Heart left ventricle (tissue), 16 donors: ENCODE results near the gene CYP11A1. TPM values are rescaled to one million over a fixed set of nuclear protein-coding genes. Genes with fewer than 3 reads are reported as not detected.

Source experiments
- ATAC-seq, 4 donors: fragments of 200-7000 bp; cut with Tn5 transposase; one replicate each; pipeline ENCODE4 v1.9.1; 2020 to 2022; ENCODE audit warnings: moderate library complexity in 4 of 4, mild to moderate bottlenecking in 3 of 4, moderate number of reproducible peaks in 1 of 4
- DNase-seq, 5 donors: peaks; one replicate each; pipeline ENCODE4 v3.0.0-alpha.2; 2020
- H3K27ac ChIP-seq, 12 donors: fragments of 200-600 bp; sonication (generic) in 4 of 12; one replicate each; pipeline versions ENCODE4 v1.5.0 to v1.8.0; 2016 to 2022; ENCODE audit warnings: mild to moderate bottlenecking in 2 of 12
- H3K27me3 ChIP-seq, 9 donors: fragments of 200-600 bp; sonication (generic) in 2 of 9; one replicate each; pipeline versions ENCODE4 v1.5.1 to v1.8.0; 2016 to 2022; ENCODE audit warnings: mild to moderate bottlenecking in 3 of 9
- H3K36me3 ChIP-seq, 9 donors: fragments of 200-600 bp; sonication (generic) in 2 of 9; one replicate each; pipeline versions ENCODE4 v1.5.0 to v1.8.0; 2018 to 2022; ENCODE audit warnings: mild to moderate bottlenecking in 2 of 9
- H3K4me1 ChIP-seq, 12 donors: fragments of 200-600 bp; sonication (generic) in 4 of 12; one replicate each; pipeline versions ENCODE4 v1.5.0 to v1.8.0; 2016 to 2022; ENCODE audit warnings: mild to moderate bottlenecking in 3 of 12
- H3K4me3 ChIP-seq, 12 donors: fragments of 200-600 bp; sonication (generic) in 4 of 12; one replicate each; pipeline versions ENCODE4 v1.5.0 to v1.8.0; 2017 to 2022; ENCODE audit warnings: mild to moderate bottlenecking in 9 of 12, moderate library complexity in 4 of 12
- H3K9me3 ChIP-seq, 12 donors: fragments of 200-600 bp; sonication (generic) in 4 of 12; one replicate each; pipeline versions ENCODE4 v1.5.0 to v1.8.0; 2016 to 2022; ENCODE audit warnings: mild to moderate bottlenecking in 1 of 12
- CTCF ChIP-seq, 12 donors: fragments of 200-600 bp; sonication (generic) in 4 of 12; IDR thresholded peaks; one replicate each; pipeline versions ENCODE4 v1.5.0 to v1.8.0; 2018 to 2022; ENCODE audit warnings: antibody characterized with exemption in 12 of 12, mild to moderate bottlenecking in 5 of 12
- POLR2A ChIP-seq, 2 donors: fragments of 450-650 bp; IDR thresholded peaks; one replicate each; pipeline ENCODE4 v1.6.1; 2017; ENCODE audit warnings: antibody characterized with exemption in 2 of 2, mild to moderate bottlenecking in 2 of 2, moderate library complexity in 2 of 2
- WGBS, 4 donors: extraction: QIAGEN DNeasy Blood & Tissue Kit in 2 of 4; methylation state at CpG; one replicate each; pipeline versions ENCODE4 v1.1.5 to v1.1.7; 2013 to 2018; 5-methylcytosine and 5-hydroxymethylcytosine counted together
- intact Hi-C, 10 donors: fragments of 100-400 bp; cut with DNase I; formaldehyde crosslinking; loops; one replicate each; pipeline versions ENCODE4 v1.11.1 to v1.14.2; 2022
- polyA plus RNA-seq, 2 donors: library from polyadenylated mRNA; stranded (reverse); fragments of 200-250 nt; gene quantifications; one replicate each; pipeline ENCODE4 v1.2.3, GENCODE V29; 2013
- total RNA-seq, 9 donors: library from RNA; depleted of rRNA in 2 of 9; stranded (reverse); fragments of >200 nt in 2 of 9; fragmentation: NEBNext Ultra II Directional in 3 of 9; extraction: Animal tissue kit (Norgen Biotek cat#: 25700) in 3 of 9; gene quantifications; one replicate each; pipeline versions ENCODE4 v1.1.0 to v1.2.4, GENCODE V29; 2016 to 2023
- donor health status: ischemic (EF 13 %, LVEDD 7.1; RV severe dilation, severe dysfunction).
- donor health status: healthy with polysubstance abuse.
- donor health status: DM: no; HTN: yes; CAD: no.
- donor health status: DM: no; HTN: no; CAD: no.
- donor health status: ischemic (EF 25% LVEDD 6.9; RV normal size, moderate dysfunction).
- donor health status: ischemic (EF 25% LVEDD 5.7; RV mildly dilated, moderate dysfunction).
- donor health status: healthy.
- donor health status: DM: yes; HTN: yes; CAD: no.
- donor health status: ischemic (EF 35%, LVEDD 5.7; RV mildly dilated, moderate dysfunction).
- donor health status: nonischemic (EF 11% LVEDD 7.7; RV severe dilation, severe dysfunction).
- donor health status: DM: yes; HTN: yes; CAD: no.
- donor health status: PGD.
- donor health status: ischemic (EF 29% LVEDD 5.4; RV normal size, mild dysfunction).
- donor health status: nonischemic (EF 23%, LVEDD 6.1; RV moderate dilation, normal function).

Gene CYP11A1
- total and polyA plus RNA-seq, 11 donors = 0.07 to 3.4 (median 0.87) TPM

GRCh38 chr15:74408385-74408784 is 40.9 kb upstream of the CYP11A1 start:
- H3K4me1 ChIP-seq = peaks cover 0 to 11% (median 8%) of the 10 kb centered on the region in 12 donors
- intact Hi-C loops = no loop called here
- no peaks in the 10 kb centered on the region for H3K9me3 ChIP-seq
- peaks cover 0 to 6% (median 0%) of the 10 kb centered on the region in 9 donors for H3K36me3 ChIP-seq
- ATAC-seq = no peak
- 85 to 100% (median 93%) methylated on average over 2 of the region's 2 CpGs for WGBS, 4 donors
- no peak overlapping the region for H3K27ac ChIP-seq
- no peak for TF ChIP-seq CTCF (IDR thresholded peaks at IDR 0.05)
- TF ChIP-seq POLR2A (IDR thresholded peaks at IDR 0.05) = no peak
- no peak for DNase-seq
- H3K4me3 ChIP-seq = no peak overlapping the region
- H3K27me3 ChIP-seq = no peaks in the 10 kb centered on the region

DNA sequence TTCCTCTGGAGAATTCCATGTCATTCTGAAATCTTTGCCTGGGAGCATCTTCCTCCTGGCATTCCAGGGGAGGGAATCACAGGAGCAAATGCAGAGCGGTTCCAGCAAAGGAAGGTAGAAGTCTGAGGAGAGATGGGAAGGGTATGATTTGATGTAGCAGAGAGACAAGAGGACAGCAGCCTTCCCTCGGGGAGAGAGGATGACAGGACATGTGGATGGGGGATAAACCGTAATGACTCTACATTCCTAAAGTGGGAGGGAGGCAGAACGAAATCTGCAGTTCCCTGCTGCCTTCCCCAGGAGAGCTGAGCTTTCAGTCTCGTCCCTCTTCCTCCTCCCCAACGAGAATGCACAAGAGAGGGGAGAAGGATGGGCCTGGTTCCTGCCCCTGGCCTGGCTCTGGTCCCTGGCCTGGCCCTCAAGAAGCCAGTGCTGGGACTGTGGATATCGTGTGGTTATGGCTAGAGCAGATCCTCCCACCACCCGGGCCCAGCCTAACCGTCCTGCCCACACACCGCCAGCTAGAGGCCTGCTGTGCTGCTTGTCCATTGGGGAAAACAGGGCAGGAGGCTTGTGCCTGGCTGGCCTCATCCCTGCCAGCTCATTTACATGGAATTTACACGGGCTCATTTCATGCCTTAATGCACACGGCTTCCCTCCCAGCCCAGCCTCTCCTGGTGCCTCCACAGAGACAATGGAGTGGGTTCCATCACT is 39.7 kb upstream of the CYP11A1 start:
- intact Hi-C loops = no loop called here
- H3K27me3 ChIP-seq = no peaks in the 10 kb centered on the region
- TF ChIP-seq POLR2A (IDR thresholded peaks at IDR 0.05) = no peak
- TF ChIP-seq CTCF (IDR thresholded peaks at IDR 0.05) = no peak
- H3K27ac ChIP-seq = no peak overlapping the region
- peaks cover 0 to 6% (median 0%) of the 10 kb centered on the region in 9 donors for H3K36me3 ChIP-seq
- DNase-seq (no peak), ATAC-seq (no peak)
- H3K4me1 ChIP-seq = peaks cover 0 to 24% (median 10%) of the 10 kb centered on the region in 12 donors
- 57 to 69% (median 64%) methylated on average over 8 to 12 of the region's 12 CpGs for WGBS, 4 donors
- no peaks in the 10 kb centered on the region for H3K9me3 ChIP-seq
- no peak overlapping the region for H3K4me3 ChIP-seq

DNA sequence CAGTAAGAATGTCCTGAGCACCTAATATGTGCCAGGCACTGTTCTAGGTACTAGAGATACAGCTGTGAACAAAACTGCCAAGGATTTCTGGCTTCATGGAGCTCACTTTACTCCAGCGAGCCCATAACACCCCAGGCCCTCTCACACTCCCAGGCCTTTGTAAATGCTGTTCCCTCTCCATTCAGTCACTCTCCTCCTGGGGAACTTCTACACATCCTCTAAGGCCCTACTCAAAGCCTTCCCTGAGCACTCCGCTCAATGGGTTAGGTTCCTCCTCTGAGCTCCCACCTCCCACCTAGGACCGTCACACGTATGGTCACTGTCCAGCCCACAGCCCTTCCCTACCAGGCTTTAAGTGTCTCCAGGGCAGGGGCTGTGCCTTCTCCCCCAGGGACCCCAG is 39.1 kb upstream of the CYP11A1 start:
- TF ChIP-seq POLR2A (IDR thresholded peaks at IDR 0.05) = no peak
- TF ChIP-seq CTCF (IDR thresholded peaks at IDR 0.05) = no peak
- H3K9me3 ChIP-seq = no peaks in the 10 kb centered on the region
- intact Hi-C loops = no loop called here
- no peaks in the 10 kb centered on the region for H3K27me3 ChIP-seq
- H3K36me3 ChIP-seq = peaks cover 0 to 6% (median 0%) of the 10 kb centered on the region in 9 donors
- no peak overlapping the region for H3K27ac ChIP-seq
- peaks cover 0 to 30% (median 10%) of the 10 kb centered on the region in 12 donors for H3K4me1 ChIP-seq
- no peak for ATAC-seq
- no peak overlapping the region for H3K4me3 ChIP-seq
- WGBS, 4 donors = 93 to 97% (median 94%) methylated on average over 4 of the region's 4 CpGs
- no peak for DNase-seq

DNA sequence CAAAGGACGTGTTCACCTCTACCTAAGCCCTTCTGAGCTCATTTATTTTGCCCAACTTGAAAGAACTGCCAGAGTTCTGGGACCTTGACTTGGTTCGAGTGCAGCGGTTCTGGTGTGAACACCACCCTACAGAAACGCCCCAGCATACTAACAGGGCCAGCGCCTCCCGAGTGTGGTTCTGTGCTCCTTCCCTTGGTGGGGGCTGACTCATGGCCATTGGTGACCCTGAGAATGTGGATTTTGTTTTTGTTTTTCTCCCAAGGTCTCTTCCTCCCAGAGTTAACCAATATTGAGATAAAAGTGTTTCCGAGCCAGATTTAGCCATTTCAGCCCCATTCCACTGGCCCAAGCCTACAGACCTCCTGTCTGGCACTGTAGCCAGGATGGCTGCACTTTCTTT is 38.4 kb upstream of the CYP11A1 start:
- H3K27ac ChIP-seq = no peak overlapping the region
- TF ChIP-seq POLR2A (IDR thresholded peaks at IDR 0.05) = no peak
- H3K36me3 ChIP-seq = peaks cover 0 to 6% (median 0%) of the 10 kb centered on the region in 9 donors
- H3K9me3 ChIP-seq = no peaks in the 10 kb centered on the region
- no peak overlapping the region for H3K4me3 ChIP-seq
- H3K27me3 ChIP-seq = no peaks in the 10 kb centered on the region
- H3K4me1 ChIP-seq = peaks cover 0 to 36% (median 10%) of the 10 kb centered on the region in 12 donors
- 84 to 94% (median 93%) methylated on average over 7 of the region's 7 CpGs for WGBS, 4 donors
- intact Hi-C loops = no loop called here
- ATAC-seq (no peak), DNase-seq (no peak)
